K562 (cell line): Measurements from ENCODE around the gene ADIG. TPM values are rescaled to one million over a fixed set of nuclear protein-coding genes. Genes with fewer than 3 reads are reported as not detected.
A peak's percentile ranks its signal among the peaks of the same experiment; 100 is the strongest.

ENCODE experiments used
- CHD1 ChIP-seq: fragments of 200-600 bp; sonication (generic); IDR thresholded peaks from one replicate; pipeline ENCODE4 v1.6.1; 2012; ENCODE audit warnings: mild to moderate bottlenecking, moderate library complexity, low read length, inconsistent platforms
- DACH1 ChIP-seq: fragments of 450-650 bp; IDR thresholded peaks from 2 replicates; pipeline ENCODE4 v1.6.1; 2018; ENCODE audit not compliant: partially characterized antibody
- IRF1 ChIP-seq: sonication (generic); formaldehyde crosslinking; IDR thresholded peaks from 2 replicates; pipeline ENCODE4 v1.8.0; 2022; ENCODE audit warnings: missing genetic modification reagents, mild to moderate bottlenecking, borderline replicate concordance
- KLF13 ChIP-seq: fragments of 450-650 bp; IDR thresholded peaks from 2 replicates; pipeline ENCODE4 v1.6.1; 2016; ENCODE audit warnings: missing genetic modification characterization, low read depth, mild to moderate bottlenecking, missing compliant biosample characterization, moderate library complexity, borderline replicate concordance
- MAFG ChIP-seq: fragments of 450-650 bp; conservative IDR thresholded peaks from 2 replicates; pipeline ENCODE4 v1.6.1; 2016; ENCODE audit warnings: missing genetic modification characterization, missing compliant biosample characterization
- MEF2D ChIP-seq: conservative IDR thresholded peaks from 2 replicates; pipeline ENCODE4 v1.6.1; 2016; ENCODE audit warnings: low read depth, missing genetic modification characterization, missing compliant biosample characterization
- NCOA6 ChIP-seq: fragments of 450-650 bp; IDR thresholded peaks from 2 replicates; pipeline ENCODE4 v1.6.1; 2017; ENCODE audit warnings: mild to moderate bottlenecking
- NFXL1 ChIP-seq: fragments of 450-650 bp; formaldehyde crosslinking; IDR thresholded peaks from 2 replicates; pipeline ENCODE4 v1.4.0; 2021; ENCODE audit warnings: mild to moderate bottlenecking
- PHB ChIP-seq: fragments of 250-450 bp; sonication (Bioruptor Pico); IDR thresholded peaks from 2 replicates; pipeline ENCODE4 v1.5.0; 2021
- TARDBP ChIP-seq: fragments of 450-650 bp; IDR thresholded peaks from 2 replicates; pipeline ENCODE4 v1.6.1; 2016
- TOE1 ChIP-seq, 2 experiments: fragments of 450-650 bp in 1 of 2; sonication (generic) in 1 of 2; formaldehyde crosslinking in 1 of 2; IDR thresholded peaks; 2 replicates each; pipeline versions ENCODE4 v1.7.1 to v1.8.0; 2016 to 2022; ENCODE audit warnings: borderline replicate concordance in 2 of 2, mild to moderate bottlenecking in 2 of 2, antibody characterized with exemption in 1 of 2, inconsistent platforms in 1 of 2, low read depth in 1 of 2, missing genetic modification reagents in 1 of 2, moderate library complexity in 1 of 2
- ZKSCAN1 ChIP-seq: fragments of 150-350 bp; IDR thresholded peaks from 2 replicates; pipeline ENCODE4 v1.6.1; 2016; ENCODE audit warnings: low read depth, low read length
- ZNF639 ChIP-seq, 2 experiments: fragments of 200-800 bp in 1 of 2; sonication (Bioruptor generic) in 1 of 2; sonication (generic) in 1 of 2; formaldehyde crosslinking in 1 of 2; IDR thresholded peaks in 1 of 2; conservative IDR thresholded peaks in 1 of 2; 2 replicates each; pipeline versions ENCODE4 v1.5.0 to v1.6.1; 2016 to 2020; ENCODE audit warnings: missing compliant biosample characterization in 1 of 2, missing genetic modification characterization in 1 of 2, missing genetic modification reagents in 1 of 2
- polyA plus RNA-seq, 8 experiments: library from polyadenylated mRNA; depleted of rRNA in 4 of 8; stranded (reverse) in 5 of 8; unstranded in 3 of 8; fragments of >200 nt; fragmentation: Nextera tagmentation in 2 of 8; fragmentation: Illumina TruSeq in 1 of 8; extraction: Ambion mirVana in 2 of 8; extraction: Trizol in 1 of 8; gene quantifications; 2 replicates each; pipeline versions ENCODE4 v1.2.1 to v1.2.3, GENCODE V29; 2011 to 2014; ENCODE audit warnings: inconsistent platforms in 1 of 8, missing spikeins in 1 of 8
- total RNA-seq, 7 experiments: library from RNA; depleted of rRNA in 6 of 7; stranded (reverse); fragments of >200 nt in 6 of 7; fragmentation: Illumina TruSeq in 2 of 7; extraction: Trizol in 2 of 7; gene quantifications; 2 replicates each; pipeline versions ENCODE4 v1.2.1 to v1.2.3, GENCODE V29; 2011 to 2021; ENCODE audit warnings: low replicate concordance in 1 of 7
- TF ChIP-seq, protein P1 (sequence below): fragments of 200-600 bp; sonication (generic); IDR thresholded peaks from one replicate; pipeline ENCODE4 v1.6.1; 2012; ENCODE audit warnings: mild to moderate bottlenecking, low read depth, low read length, inconsistent platforms

The ADIG gene
- total and polyA plus RNA-seq, 9 of the 15 experiments (the other 6 are each of a cell fraction or from before 2014, with no cell fraction given) = not detected

GRCh38 chr20:38563802-38564431, 17.1 kb upstream of the ADIG start (continued):
- TF ChIP-seq KLF13 (tag) = no peak
- TF ChIP-seq CHD1 = no peak
- TF ChIP-seq NFXL1 = no peak
- 0 out of 4 replicates have a peak, but pooled peaks of 1 of the 2 experiments have one; percentile 33 for TF ChIP-seq ZNF639 (CRISPR knock-in tag; conservative IDR thresholded peaks at IDR 0.05 in 1 of 2, IDR thresholded peaks at IDR 0.05 in 1 of 2)
- no peak for TF ChIP-seq IRF1 (CRISPR knock-in tag)
- TF ChIP-seq MEF2D (tag) = no peak
- no peak for TF ChIP-seq TARDBP
- 0 out of 2 replicates have a peak, but pooled peaks have one; percentile 10 for TF ChIP-seq ZKSCAN1
- TF ChIP-seq DACH1 = no peak
- TF ChIP-seq NCOA6 = no peak
- TF ChIP-seq, protein P1, sequence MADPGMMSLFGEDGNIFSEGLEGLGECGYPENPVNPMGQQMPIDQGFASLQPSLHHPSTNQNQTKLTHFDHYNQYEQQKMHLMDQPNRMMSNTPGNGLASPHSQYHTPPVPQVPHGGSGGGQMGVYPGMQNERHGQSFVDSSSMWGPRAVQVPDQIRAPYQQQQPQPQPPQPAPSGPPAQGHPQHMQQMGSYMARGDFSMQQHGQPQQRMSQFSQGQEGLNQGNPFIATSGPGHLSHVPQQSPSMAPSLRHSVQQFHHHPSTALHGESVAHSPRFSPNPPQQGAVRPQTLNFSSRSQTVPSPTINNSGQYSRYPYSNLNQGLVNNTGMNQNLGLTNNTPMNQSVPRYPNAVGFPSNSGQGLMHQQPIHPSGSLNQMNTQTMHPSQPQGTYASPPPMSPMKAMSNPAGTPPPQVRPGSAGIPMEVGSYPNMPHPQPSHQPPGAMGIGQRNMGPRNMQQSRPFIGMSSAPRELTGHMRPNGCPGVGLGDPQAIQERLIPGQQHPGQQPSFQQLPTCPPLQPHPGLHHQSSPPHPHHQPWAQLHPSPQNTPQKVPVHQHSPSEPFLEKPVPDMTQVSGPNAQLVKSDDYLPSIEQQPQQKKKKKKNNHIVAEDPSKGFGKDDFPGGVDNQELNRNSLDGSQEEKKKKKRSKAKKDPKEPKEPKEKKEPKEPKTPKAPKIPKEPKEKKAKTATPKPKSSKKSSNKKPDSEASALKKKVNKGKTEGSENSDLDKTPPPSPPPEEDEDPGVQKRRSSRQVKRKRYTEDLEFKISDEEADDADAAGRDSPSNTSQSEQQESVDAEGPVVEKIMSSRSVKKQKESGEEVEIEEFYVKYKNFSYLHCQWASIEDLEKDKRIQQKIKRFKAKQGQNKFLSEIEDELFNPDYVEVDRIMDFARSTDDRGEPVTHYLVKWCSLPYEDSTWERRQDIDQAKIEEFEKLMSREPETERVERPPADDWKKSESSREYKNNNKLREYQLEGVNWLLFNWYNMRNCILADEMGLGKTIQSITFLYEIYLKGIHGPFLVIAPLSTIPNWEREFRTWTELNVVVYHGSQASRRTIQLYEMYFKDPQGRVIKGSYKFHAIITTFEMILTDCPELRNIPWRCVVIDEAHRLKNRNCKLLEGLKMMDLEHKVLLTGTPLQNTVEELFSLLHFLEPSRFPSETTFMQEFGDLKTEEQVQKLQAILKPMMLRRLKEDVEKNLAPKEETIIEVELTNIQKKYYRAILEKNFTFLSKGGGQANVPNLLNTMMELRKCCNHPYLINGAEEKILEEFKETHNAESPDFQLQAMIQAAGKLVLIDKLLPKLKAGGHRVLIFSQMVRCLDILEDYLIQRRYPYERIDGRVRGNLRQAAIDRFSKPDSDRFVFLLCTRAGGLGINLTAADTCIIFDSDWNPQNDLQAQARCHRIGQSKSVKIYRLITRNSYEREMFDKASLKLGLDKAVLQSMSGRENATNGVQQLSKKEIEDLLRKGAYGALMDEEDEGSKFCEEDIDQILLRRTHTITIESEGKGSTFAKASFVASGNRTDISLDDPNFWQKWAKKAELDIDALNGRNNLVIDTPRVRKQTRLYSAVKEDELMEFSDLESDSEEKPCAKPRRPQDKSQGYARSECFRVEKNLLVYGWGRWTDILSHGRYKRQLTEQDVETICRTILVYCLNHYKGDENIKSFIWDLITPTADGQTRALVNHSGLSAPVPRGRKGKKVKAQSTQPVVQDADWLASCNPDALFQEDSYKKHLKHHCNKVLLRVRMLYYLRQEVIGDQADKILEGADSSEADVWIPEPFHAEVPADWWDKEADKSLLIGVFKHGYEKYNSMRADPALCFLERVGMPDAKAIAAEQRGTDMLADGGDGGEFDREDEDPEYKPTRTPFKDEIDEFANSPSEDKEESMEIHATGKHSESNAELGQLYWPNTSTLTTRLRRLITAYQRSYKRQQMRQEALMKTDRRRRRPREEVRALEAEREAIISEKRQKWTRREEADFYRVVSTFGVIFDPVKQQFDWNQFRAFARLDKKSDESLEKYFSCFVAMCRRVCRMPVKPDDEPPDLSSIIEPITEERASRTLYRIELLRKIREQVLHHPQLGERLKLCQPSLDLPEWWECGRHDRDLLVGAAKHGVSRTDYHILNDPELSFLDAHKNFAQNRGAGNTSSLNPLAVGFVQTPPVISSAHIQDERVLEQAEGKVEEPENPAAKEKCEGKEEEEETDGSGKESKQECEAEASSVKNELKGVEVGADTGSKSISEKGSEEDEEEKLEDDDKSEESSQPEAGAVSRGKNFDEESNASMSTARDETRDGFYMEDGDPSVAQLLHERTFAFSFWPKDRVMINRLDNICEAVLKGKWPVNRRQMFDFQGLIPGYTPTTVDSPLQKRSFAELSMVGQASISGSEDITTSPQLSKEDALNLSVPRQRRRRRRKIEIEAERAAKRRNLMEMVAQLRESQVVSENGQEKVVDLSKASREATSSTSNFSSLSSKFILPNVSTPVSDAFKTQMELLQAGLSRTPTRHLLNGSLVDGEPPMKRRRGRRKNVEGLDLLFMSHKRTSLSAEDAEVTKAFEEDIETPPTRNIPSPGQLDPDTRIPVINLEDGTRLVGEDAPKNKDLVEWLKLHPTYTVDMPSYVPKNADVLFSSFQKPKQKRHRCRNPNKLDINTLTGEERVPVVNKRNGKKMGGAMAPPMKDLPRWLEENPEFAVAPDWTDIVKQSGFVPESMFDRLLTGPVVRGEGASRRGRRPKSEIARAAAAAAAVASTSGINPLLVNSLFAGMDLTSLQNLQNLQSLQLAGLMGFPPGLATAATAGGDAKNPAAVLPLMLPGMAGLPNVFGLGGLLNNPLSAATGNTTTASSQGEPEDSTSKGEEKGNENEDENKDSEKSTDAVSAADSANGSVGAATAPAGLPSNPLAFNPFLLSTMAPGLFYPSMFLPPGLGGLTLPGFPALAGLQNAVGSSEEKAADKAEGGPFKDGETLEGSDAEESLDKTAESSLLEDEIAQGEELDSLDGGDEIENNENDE = no peak
- TF ChIP-seq MAFG (tag) = no peak
- no peak for TF ChIP-seq TOE1 (IDR thresholded peaks at IDR 0.05; ENCODE audit: borderline replicate concordance)
- TF ChIP-seq TOE1 (CRISPR knock-in tag; IDR thresholded peaks at IDR 0.05; ENCODE audit: borderline replicate concordance, low read depth) = no peak
- TF ChIP-seq PHB (CRISPR knock-in tag) = no peak
